MM.1S (cell line): Measurements from ENCODE around the gene AGBL1.

Source experiments
- EZH2 ChIP-seq: fragments of 300-600 bp; sonication (generic); optimal IDR thresholded peaks from 2 replicates; pipeline ENCODE3; 2017; ENCODE audit warnings: low read depth, mild to moderate bottlenecking, antibody characterized with exemption, low read length, mixed read lengths
- TF ChIP-seq, protein P1 (sequence below): fragments of 300-600 bp; sonication (generic); IDR thresholded peaks from 2 replicates; pipeline ENCODE4 v1.5.1; 2016; ENCODE audit warnings: antibody characterized with exemption, low read length, mixed read lengths

DNA sequence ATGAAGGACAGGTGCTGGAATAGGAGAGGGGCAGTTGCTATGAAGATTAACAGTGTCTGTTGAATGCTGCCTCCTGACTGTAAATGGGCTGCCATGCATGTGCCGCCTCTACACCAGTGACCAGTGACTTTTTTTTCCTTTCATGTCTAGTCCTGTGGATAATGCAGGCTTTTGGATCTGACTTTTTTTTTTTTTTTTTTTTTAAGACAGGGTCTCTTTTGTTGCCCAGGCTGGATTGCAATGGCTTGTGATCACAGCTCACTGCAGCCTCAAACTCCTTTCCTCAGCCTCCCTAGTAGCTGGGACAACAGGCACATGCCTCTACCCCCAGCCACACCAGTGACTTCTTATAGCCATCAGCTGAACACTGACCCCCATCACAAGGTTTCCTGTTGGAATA, 41.2 kb upstream of the AGBL1 start:
- TF ChIP-seq, protein P1, sequence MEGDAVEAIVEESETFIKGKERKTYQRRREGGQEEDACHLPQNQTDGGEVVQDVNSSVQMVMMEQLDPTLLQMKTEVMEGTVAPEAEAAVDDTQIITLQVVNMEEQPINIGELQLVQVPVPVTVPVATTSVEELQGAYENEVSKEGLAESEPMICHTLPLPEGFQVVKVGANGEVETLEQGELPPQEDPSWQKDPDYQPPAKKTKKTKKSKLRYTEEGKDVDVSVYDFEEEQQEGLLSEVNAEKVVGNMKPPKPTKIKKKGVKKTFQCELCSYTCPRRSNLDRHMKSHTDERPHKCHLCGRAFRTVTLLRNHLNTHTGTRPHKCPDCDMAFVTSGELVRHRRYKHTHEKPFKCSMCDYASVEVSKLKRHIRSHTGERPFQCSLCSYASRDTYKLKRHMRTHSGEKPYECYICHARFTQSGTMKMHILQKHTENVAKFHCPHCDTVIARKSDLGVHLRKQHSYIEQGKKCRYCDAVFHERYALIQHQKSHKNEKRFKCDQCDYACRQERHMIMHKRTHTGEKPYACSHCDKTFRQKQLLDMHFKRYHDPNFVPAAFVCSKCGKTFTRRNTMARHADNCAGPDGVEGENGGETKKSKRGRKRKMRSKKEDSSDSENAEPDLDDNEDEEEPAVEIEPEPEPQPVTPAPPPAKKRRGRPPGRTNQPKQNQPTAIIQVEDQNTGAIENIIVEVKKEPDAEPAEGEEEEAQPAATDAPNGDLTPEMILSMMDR: no peak
- TF ChIP-seq EZH2: no peak
